Measurements from ENCODE around the gene DNM2.

GRCh38 chr19:10846500-10847202 lies 128.8 kb downstream of the DNM2 start:
- TF ChIP-seq POLR2A (IDR thresholded peaks at IDR 0.05) (no peak), EP300 (IDR thresholded peaks at IDR 0.05) (no peak)
